Panc1 (cell line): Measurements from ENCODE around the gene DDX53. TPM values are rescaled to one million over a fixed set of nuclear protein-coding genes. Genes with fewer than 3 reads are reported as not detected.

Experiments used
- ATAC-seq: fragments of 200-7000 bp; cut with Tn5 transposase; 2 replicates; pipeline ENCODE4 v1.9.1; 2020; ENCODE audit warnings: mild to moderate bottlenecking, moderate library complexity
- BruUV-seq: library from RNA; stranded (reverse); fragments of 400-500 nt; replicated peaks from 2 replicates; lab custom pipeline; 2021; lab: Mats Ljungman, UMichigan
- CTCF ChIA-PET: fragments of 300-600 bp; sonication (Branson Sonifier 250); formaldehyde crosslinking; loops from one replicate; lab custom pipeline; 2022; ENCODE audit warnings: antibody characterized with exemption; lab: Charles Lee
- POLR2A ChIA-PET: fragments of 300-600 bp; sonication (Branson Sonifier 250); formaldehyde crosslinking; loops from one replicate; lab custom pipeline; 2022; ENCODE audit warnings: antibody characterized with exemption; lab: Charles Lee
- DNase-seq: peaks from one replicate; pipeline ENCODE4 v3.0.0-alpha.2; 2010; ENCODE audit warnings: low read depth, low spot score
- H3K27ac ChIP-seq: 2 replicates; pipeline ENCODE4 v1.5.1; 2011; ENCODE audit warnings: mild to moderate bottlenecking, low read length, inconsistent platforms
- H3K27me3 ChIP-seq: fragments of 200-500 bp; sonication (Bioruptor generic); 2 replicates; pipeline ENCODE4 v1.6.0; 2014; ENCODE audit warnings: low read length, inconsistent platforms; ENCODE audit not compliant: control insufficient read depth, insufficient read depth
- H3K36me3 ChIP-seq: fragments of 200-500 bp; sonication (Bioruptor generic); 2 replicates; pipeline ENCODE4 v1.5.1; 2014; ENCODE audit warnings: inconsistent platforms, mild to moderate bottlenecking, low read length, moderate library complexity; ENCODE audit not compliant: control insufficient read depth, insufficient read depth
- H3K4me1 ChIP-seq: 2 replicates; pipeline ENCODE4 v1.5.1; 2011; ENCODE audit warnings: inconsistent platforms, mild to moderate bottlenecking, low read length, moderate library complexity; ENCODE audit not compliant: control insufficient read depth, insufficient read depth
- H3K4me3 ChIP-seq, 2 experiments: 2 replicates each; pipeline ENCODE4 v1.5.1; 2011 to 2012; ENCODE audit warnings: low read depth in 2 of 2, low read length in 2 of 2, mild to moderate bottlenecking in 2 of 2, inconsistent platforms in 1 of 2, moderate library complexity in 1 of 2
- H3K9me3 ChIP-seq: fragments of 200-500 bp; sonication (Bioruptor generic); 2 replicates; pipeline ENCODE4 v1.5.1; 2014; ENCODE audit warnings: low read depth, mild to moderate bottlenecking, inconsistent platforms, low read length, moderate library complexity; ENCODE audit not compliant: control insufficient read depth, insufficient read depth
- CTCF ChIP-seq: fragments of 450-650 bp; IDR thresholded peaks from 2 replicates; pipeline ENCODE4 v1.5.1; 2017; ENCODE audit warnings: mild to moderate bottlenecking
- POLR2AphosphoS5 ChIP-seq: IDR thresholded peaks from 2 replicates; pipeline ENCODE4 v1.6.1; 2012; ENCODE audit warnings: mild to moderate bottlenecking, low read depth, low read length, moderate library complexity
- REST ChIP-seq, 2 experiments: IDR thresholded peaks; 2 replicates each; pipeline ENCODE4 v1.6.1; 2011 to 2012; ENCODE audit warnings: low read depth in 2 of 2, control low read depth in 1 of 2, low read length in 1 of 2, mild to moderate bottlenecking in 1 of 2, moderate library complexity in 1 of 2; ENCODE audit not compliant: insufficient read depth in 1 of 2
- SIN3A ChIP-seq: IDR thresholded peaks from 2 replicates; pipeline ENCODE4 v1.6.1; 2012; ENCODE audit warnings: low read depth, mild to moderate bottlenecking, low read length, moderate library complexity, borderline replicate concordance; ENCODE audit not compliant: insufficient read depth
- TCF7L2 ChIP-seq: IDR thresholded peaks from 2 replicates; pipeline ENCODE4 v1.6.1; 2011; ENCODE audit warnings: mild to moderate bottlenecking, low read depth, low read length, inconsistent platforms
- in situ Hi-C: cut with HindIII; loops from 2 replicates; pipeline ENCODE4 v1.10.0; 2016; ENCODE audit warnings: low sequenced_read_pairs, low pct_unique_long_range_greater_than_20kb
- intact Hi-C: fragments of 100-400 bp; cut with micrococcal nuclease; formaldehyde crosslinking; loops from one replicate; pipeline ENCODE4 v1.10.0; 2022; ENCODE audit not compliant: unreplicated experiment
- total RNA-seq: library from RNA; stranded (reverse); gene quantifications from one replicate; pipeline ENCODE4 v1.2.1, GENCODE V29; 2021; ENCODE audit not compliant: unreplicated experiment

The DDX53 gene
- total RNA-seq, 1 experiment from 2014 or later: not detected

GRCh38 chrX:23012636-23013035 is 12.9 kb downstream of the DDX53 start:
- in situ Hi-C loops: no loop called here
- Histone ChIP-seq H3K27ac (no peak overlapping the region), H3K27me3 (no peaks in the 10 kb centered on the region), H3K9me3 (no peaks in the 10 kb centered on the region), H3K4me3 (no peak overlapping the region), H3K36me3 (no peaks in the 10 kb centered on the region), H3K4me1 (no peaks in the 10 kb centered on the region)
- ATAC-seq: no peak
- intact Hi-C loops: no loop called here
- no peak for DNase-seq
- BruUV-seq: no TSS peak
- no peak for TF ChIP-seq POLR2AphosphoS5
- ChIA-PET CTCF (no interaction called here), POLR2A (no interaction called here)

- H3K4me1 ChIP-seq: no peaks in the 10 kb centered on the region
- no peaks in the 10 kb centered on the region for H3K27me3 ChIP-seq
- CTCF ChIA-PET: no interaction called here
- POLR2A ChIA-PET: no interaction called here
- no peaks in the 10 kb centered on the region for H3K9me3 ChIP-seq
- no peak for ATAC-seq
- TF ChIP-seq SIN3A: no peak
- no peak for TF ChIP-seq POLR2AphosphoS5
- TF ChIP-seq CTCF: no peak
- no peak for TF ChIP-seq TCF7L2
- TF ChIP-seq REST (IDR thresholded peaks at IDR 0.05; ENCODE audit: insufficient read depth in 1 of 2, low read depth in 2 of 2, low read length in 1 of 2): no peak
- no peak overlapping the region for H3K27ac ChIP-seq
- in situ Hi-C loops (no loop called here), intact Hi-C loops (no loop called here)
- no peaks in the 10 kb centered on the region for H3K36me3 ChIP-seq
- no TSS peak for BruUV-seq
- H3K4me3 ChIP-seq: no peak overlapping the region
- DNase-seq: no peak
These were observed 13.6 kb downstream of the DDX53 start for GRCh38 chrX:23013366-23013765.

GRCh38 chrX:23031600-23031999 is 31.8 kb downstream of the DDX53 start:
- Histone ChIP-seq H3K4me1 (no peaks in the 10 kb centered on the region), H3K27ac (no peak overlapping the region), H3K36me3 (no peaks in the 10 kb centered on the region), H3K4me3 (no peak overlapping the region), H3K27me3 (no peaks in the 10 kb centered on the region), H3K9me3 (no peaks in the 10 kb centered on the region)
- DNase-seq (no peak), ATAC-seq (no peak)
- TF ChIP-seq POLR2AphosphoS5 (no peak), CTCF (no peak)
- CTCF ChIA-PET: no interaction called here
- BruUV-seq: no TSS peak
- POLR2A ChIA-PET: interaction anchor here (0.5 kb wide), 1 partner anchor 376 kb away, joined by 4 read pairs; no protein-coding TSS in a partner anchor
- in situ Hi-C loops: no loop called here
- intact Hi-C loops: no loop called here
